AG09319 (cell line): ENCODE data around the gene SEZ6.

Source experiments
- DNase-seq: peaks from one replicate; pipeline ENCODE4 v3.0.0-alpha.2; 2010; ENCODE audit warnings: low read depth; ENCODE audit errors: extremely low read depth
- CTCF ChIP-seq: IDR thresholded peaks from 2 replicates; pipeline ENCODE4 v1.5.1; 2011; ENCODE audit warnings: low read depth, mild to moderate bottlenecking, inconsistent platforms, low read length, moderate library complexity

Gene SEZ6

GRCh38 chr17:29048440-29049368 lies 42.9 kb upstream of the SEZ6 start:
- no peak for TF ChIP-seq CTCF

GRCh38 chr17:29046473-29046839 lies 40.6 kb upstream of the SEZ6 start:
- DNase-seq: no peak

More at GRCh38 chr17:29048440-29049368, 42.9 kb upstream of the SEZ6 start:
- no peak for DNase-seq

GRCh38 chr17:29045734-29046472 lies 40.1 kb upstream of the SEZ6 start:
- DNase-seq: no peak
- no peak for TF ChIP-seq CTCF

More at GRCh38 chr17:29046473-29046839, 40.6 kb upstream of the SEZ6 start:
- no peak for TF ChIP-seq CTCF

- TF ChIP-seq CTCF: no peak
- DNase-seq: no peak
Observed at GRCh38 chr17:29045026-29045425, 39.2 kb upstream of the SEZ6 start.

GRCh38 chr17:29043539-29044145 lies 37.8 kb upstream of the SEZ6 start:
- no peak for TF ChIP-seq CTCF
- DNase-seq: no peak

- no peak for DNase-seq
- no peak; the same call in none of the 2 replicates for TF ChIP-seq CTCF
Observed at GRCh38 chr17:29042679-29043538, 37.1 kb upstream of the SEZ6 start, which contains the start of gene PIPOX. PIPOX (plus strand) TSS chr17:29043141; CDS start chr17:29043226, 85 bp downstream.
